ENCODE measurements around the gene ROR2. TPM values are rescaled to one million over a fixed set of nuclear protein-coding genes. Genes with fewer than 3 reads are reported as not detected.

Gene ROR2
- total RNA-seq, 1 donor, result 0.27 TPM

- DNase-seq (ENCODE audit: low read depth in 2 of 3, low spot score in 2 of 3), result peak in 1 of 3 donors; percentile 40
These were observed 46.7 kb downstream of the ROR2 start for GRCh38 chr9:91903126-91903911.

GRCh38 chr9:91902475-91903125 lies 47.4 kb downstream of the ROR2 start:
- no peak for DNase-seq (ENCODE audit: low read depth in 2 of 3, low spot score in 2 of 3)

- DNase-seq (ENCODE audit: low read depth in 2 of 3, low spot score in 2 of 3), result no peak
These were observed 49.2 kb downstream of the ROR2 start for GRCh38 chr9:91900797-91901177.

- no peak for DNase-seq (ENCODE audit: low read depth in 2 of 3, low spot score in 2 of 3)
These were observed 49.8 kb downstream of the ROR2 start for GRCh38 chr9:91900055-91900796.

- no peak for DNase-seq (ENCODE audit: low read depth in 2 of 3, low spot score in 2 of 3)
These were observed 50.4 kb downstream of the ROR2 start for GRCh38 chr9:91899594-91899993.

- DNase-seq (ENCODE audit: low read depth in 2 of 3, low spot score in 2 of 3), result no peak
These were observed 50.8 kb downstream of the ROR2 start for GRCh38 chr9:91899219-91899563.

- no peak for DNase-seq (ENCODE audit: low read depth in 2 of 3, low spot score in 2 of 3)
These were observed 51.4 kb downstream of the ROR2 start for GRCh38 chr9:91898451-91899218.

GRCh38 chr9:91897201-91897600 lies 52.8 kb downstream of the ROR2 start:
- DNase-seq (ENCODE audit: low read depth in 2 of 3, low spot score in 2 of 3), result no peak

GRCh38 chr9:91896513-91897121 lies 53.4 kb downstream of the ROR2 start:
- DNase-seq (ENCODE audit: low read depth in 2 of 3, low spot score in 2 of 3), result peak in 1 of 3 donors; percentile 11

GRCh38 chr9:91896097-91896496 lies 53.9 kb downstream of the ROR2 start:
- no peak for DNase-seq (ENCODE audit: low read depth in 2 of 3, low spot score in 2 of 3)

GRCh38 chr9:91894536-91894935 lies 55.5 kb downstream of the ROR2 start:
- DNase-seq (ENCODE audit: low read depth in 2 of 3, low spot score in 2 of 3), result no peak

- DNase-seq (ENCODE audit: low read depth in 2 of 3, low spot score in 2 of 3), result no peak
These were observed 56.0 kb downstream of the ROR2 start for GRCh38 chr9:91894023-91894422.

GRCh38 chr9:91891915-91892314 lies 58.1 kb downstream of the ROR2 start:
- no peak for DNase-seq (ENCODE audit: low read depth in 2 of 3, low spot score in 2 of 3)

- DNase-seq (ENCODE audit: low read depth in 2 of 3, low spot score in 2 of 3), result no peak
These were observed 59.4 kb downstream of the ROR2 start for GRCh38 chr9:91890662-91891061.

- no peak for DNase-seq (ENCODE audit: low read depth in 2 of 3, low spot score in 2 of 3)
These were observed 60.7 kb downstream of the ROR2 start for GRCh38 chr9:91889161-91889911.

GRCh38 chr9:91886414-91887076 lies 63.5 kb downstream of the ROR2 start:
- DNase-seq (ENCODE audit: low read depth in 2 of 3, low spot score in 2 of 3), result no peak

GRCh38 chr9:91885746-91886413 lies 64.1 kb downstream of the ROR2 start:
- DNase-seq (ENCODE audit: low read depth in 2 of 3, low spot score in 2 of 3), result no peak
